SK-N-SH treated with all-trans-retinoic acid at 6 μM for 48 hours (cell line): ENCODE data around the gene C19orf33.
A peak's percentile ranks its signal among the peaks of the same experiment; 100 is the strongest.

ENCODE experiments used
- ATAC-seq: fragments of 200-7000 bp; cut with Tn5 transposase; 3 replicates; pipeline ENCODE4 v1.9.1; 2020; ENCODE audit warnings: mild to moderate bottlenecking, moderate library complexity
- ARNTL ChIP-seq: fragments of 450-650 bp; formaldehyde crosslinking; IDR thresholded peaks from 2 replicates; pipeline ENCODE4 v1.5.0; 2020; ENCODE audit warnings: low read depth, mild to moderate bottlenecking, moderate library complexity, borderline replicate concordance
- BACH2 ChIP-seq: fragments of 250-450 bp; sonication (Bioruptor Pico); IDR thresholded peaks from 2 replicates; pipeline ENCODE4 v1.9.0; 2021; ENCODE audit warnings: mild to moderate bottlenecking, borderline replicate concordance
- CSDC2 ChIP-seq: fragments of 250-450 bp; sonication (Bioruptor Pico); IDR thresholded peaks from 2 replicates; pipeline ENCODE4 v1.5.0; 2020; ENCODE audit warnings: mild to moderate bottlenecking, moderate library complexity
- ESRRG ChIP-seq: fragments of 250-450 bp; sonication (Bioruptor Pico); IDR thresholded peaks from 2 replicates; pipeline ENCODE4 v1.6.1; 2021; ENCODE audit warnings: mild to moderate bottlenecking
- GLIS3 ChIP-seq: fragments of 250-450 bp; sonication (Bioruptor Pico); IDR thresholded peaks from 2 replicates; pipeline ENCODE4 v1.5.0; 2020; ENCODE audit warnings: mild to moderate bottlenecking, moderate library complexity
- ISL1 ChIP-seq: fragments of 250-450 bp; sonication (Bioruptor Pico); IDR thresholded peaks from 2 replicates; pipeline ENCODE4 v2.1.2; 2022; ENCODE audit warnings: mild to moderate bottlenecking, moderate library complexity
- OSR1 ChIP-seq: fragments of 250-450 bp; sonication (Bioruptor Pico); IDR thresholded peaks from 2 replicates; pipeline ENCODE4 v1.8.0; 2022; ENCODE audit warnings: moderate library complexity, mild to moderate bottlenecking, inconsistent platforms
- PPARA ChIP-seq: fragments of 250-450 bp; sonication (Bioruptor Pico); IDR thresholded peaks from 2 replicates; pipeline ENCODE4 v1.5.0; 2020; ENCODE audit warnings: mild to moderate bottlenecking, borderline replicate concordance
- RARB ChIP-seq: fragments of 250-450 bp; sonication (Bioruptor Pico); IDR thresholded peaks from 2 replicates; pipeline ENCODE4 v1.8.0; 2021; ENCODE audit warnings: mild to moderate bottlenecking, moderate library complexity
- SNAI2 ChIP-seq: fragments of 250-450 bp; sonication (Bioruptor Pico); IDR thresholded peaks from 2 replicates; pipeline ENCODE4 v1.5.0; 2020; ENCODE audit warnings: mild to moderate bottlenecking, moderate library complexity
- TCF4 ChIP-seq: fragments of 250-450 bp; sonication (Bioruptor Pico); IDR thresholded peaks from 2 replicates; pipeline ENCODE4 v1.8.0; 2021; ENCODE audit warnings: mild to moderate bottlenecking, moderate library complexity, borderline replicate concordance
- TOX ChIP-seq: fragments of 250-450 bp; sonication (Bioruptor Pico); IDR thresholded peaks from 2 replicates; pipeline ENCODE4 v1.8.0; 2021; ENCODE audit warnings: mild to moderate bottlenecking, moderate library complexity, borderline replicate concordance
- ZC3H10 ChIP-seq: fragments of 250-450 bp; sonication (Bioruptor Pico); IDR thresholded peaks from 2 replicates; pipeline ENCODE4 v1.5.1; 2021; ENCODE audit warnings: mild to moderate bottlenecking, moderate library complexity
- ZFP30 ChIP-seq: fragments of 450-650 bp; formaldehyde crosslinking; IDR thresholded peaks from 2 replicates; pipeline ENCODE4 v1.5.0; 2022; ENCODE audit warnings: mild to moderate bottlenecking, moderate library complexity
- ZNF565 ChIP-seq: fragments of 450-650 bp; formaldehyde crosslinking; conservative IDR thresholded peaks from 2 replicates; pipeline ENCODE4 v1.5.0; 2020; ENCODE audit warnings: low read depth, mild to moderate bottlenecking, moderate library complexity
- ZNF70 ChIP-seq: fragments of 450-650 bp; formaldehyde crosslinking; IDR thresholded peaks from 2 replicates; pipeline ENCODE4 v1.5.0; 2020; ENCODE audit warnings: mild to moderate bottlenecking, moderate library complexity
- ZNF8 ChIP-seq: fragments of 450-650 bp; formaldehyde crosslinking; IDR thresholded peaks from 2 replicates; pipeline ENCODE4 v1.5.0; 2020; ENCODE audit warnings: mild to moderate bottlenecking, moderate library complexity
- TF ChIP-seq, protein P1 (sequence below): fragments of 250-450 bp; sonication (Bioruptor Pico); IDR thresholded peaks from 2 replicates; pipeline ENCODE4 v1.8.0; 2021; ENCODE audit warnings: low read depth, mild to moderate bottlenecking, moderate library complexity, borderline replicate concordance
- TF ChIP-seq, protein P2 (sequence below): fragments of 250-450 bp; sonication (Bioruptor Pico); IDR thresholded peaks from 2 replicates; pipeline ENCODE4 v1.5.1; 2020; ENCODE audit warnings: low read depth, mild to moderate bottlenecking, moderate library complexity
- TF ChIP-seq, protein P3 (sequence below): fragments of 250-450 bp; sonication (Bioruptor Pico); IDR thresholded peaks from 2 replicates; pipeline ENCODE4 v1.5.0; 2020; ENCODE audit warnings: mild to moderate bottlenecking, moderate library complexity
- TF ChIP-seq, protein P4 (sequence below): fragments of 250-450 bp; sonication (Bioruptor Pico); IDR thresholded peaks from 2 replicates; pipeline ENCODE4 v1.5.1; 2021; ENCODE audit warnings: mild to moderate bottlenecking, moderate library complexity

Gene C19orf33

DNA sequence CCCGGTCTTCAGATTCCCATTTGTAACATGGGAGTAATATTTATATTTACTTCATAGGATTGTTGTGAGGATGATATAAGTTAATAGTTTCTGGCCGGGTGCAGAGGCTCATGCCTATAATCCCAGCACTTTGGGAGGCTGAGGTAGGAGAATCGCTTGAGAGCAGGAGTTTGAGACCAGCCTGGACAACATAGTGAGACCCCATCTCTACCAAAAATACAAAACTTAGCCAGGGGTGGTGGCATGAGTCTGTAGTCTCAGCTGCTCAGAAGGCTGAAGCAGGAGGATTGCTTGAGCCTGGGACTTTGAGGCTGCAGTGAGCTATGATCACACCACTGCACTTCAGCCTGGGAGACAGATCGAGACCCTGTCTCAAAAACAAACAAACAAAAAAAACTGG lies 42.8 kb downstream of the C19orf33 start:
- ATAC-seq, result no peak
- TF ChIP-seq, protein P1, sequence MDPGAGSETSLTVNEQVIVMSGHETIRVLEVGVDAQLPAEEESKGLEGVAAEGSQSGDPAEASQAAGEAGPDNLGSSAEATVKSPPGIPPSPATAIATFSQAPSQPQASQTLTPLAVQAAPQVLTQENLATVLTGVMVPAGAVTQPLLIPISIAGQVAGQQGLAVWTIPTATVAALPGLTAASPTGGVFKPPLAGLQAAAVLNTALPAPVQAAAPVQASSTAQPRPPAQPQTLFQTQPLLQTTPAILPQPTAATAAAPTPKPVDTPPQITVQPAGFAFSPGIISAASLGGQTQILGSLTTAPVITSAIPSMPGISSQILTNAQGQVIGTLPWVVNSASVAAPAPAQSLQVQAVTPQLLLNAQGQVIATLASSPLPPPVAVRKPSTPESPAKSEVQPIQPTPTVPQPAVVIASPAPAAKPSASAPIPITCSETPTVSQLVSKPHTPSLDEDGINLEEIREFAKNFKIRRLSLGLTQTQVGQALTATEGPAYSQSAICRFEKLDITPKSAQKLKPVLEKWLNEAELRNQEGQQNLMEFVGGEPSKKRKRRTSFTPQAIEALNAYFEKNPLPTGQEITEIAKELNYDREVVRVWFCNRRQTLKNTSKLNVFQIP (CRISPR knock-in tag), result no peak
- TF ChIP-seq GLIS3 (no peak), ESRRG (no peak), ARNTL (CRISPR knock-in tag) (no peak), TCF4 (CRISPR knock-in tag) (no peak), ZNF565 (no peak), CSDC2 (CRISPR knock-in tag) (no peak), ZNF70 (CRISPR knock-in tag) (no peak), PPARA (no peak)
- TF ChIP-seq, protein P2, sequence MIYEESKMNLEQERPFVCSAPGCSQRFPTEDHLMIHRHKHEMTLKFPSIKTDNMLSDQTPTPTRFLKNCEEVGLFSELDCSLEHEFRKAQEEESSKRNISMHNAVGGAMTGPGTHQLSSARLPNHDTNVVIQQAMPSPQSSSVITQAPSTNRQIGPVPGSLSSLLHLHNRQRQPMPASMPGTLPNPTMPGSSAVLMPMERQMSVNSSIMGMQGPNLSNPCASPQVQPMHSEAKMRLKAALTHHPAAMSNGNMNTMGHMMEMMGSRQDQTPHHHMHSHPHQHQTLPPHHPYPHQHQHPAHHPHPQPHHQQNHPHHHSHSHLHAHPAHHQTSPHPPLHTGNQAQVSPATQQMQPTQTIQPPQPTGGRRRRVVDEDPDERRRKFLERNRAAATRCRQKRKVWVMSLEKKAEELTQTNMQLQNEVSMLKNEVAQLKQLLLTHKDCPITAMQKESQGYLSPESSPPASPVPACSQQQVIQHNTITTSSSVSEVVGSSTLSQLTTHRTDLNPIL (CRISPR knock-in tag), result no peak

DNA sequence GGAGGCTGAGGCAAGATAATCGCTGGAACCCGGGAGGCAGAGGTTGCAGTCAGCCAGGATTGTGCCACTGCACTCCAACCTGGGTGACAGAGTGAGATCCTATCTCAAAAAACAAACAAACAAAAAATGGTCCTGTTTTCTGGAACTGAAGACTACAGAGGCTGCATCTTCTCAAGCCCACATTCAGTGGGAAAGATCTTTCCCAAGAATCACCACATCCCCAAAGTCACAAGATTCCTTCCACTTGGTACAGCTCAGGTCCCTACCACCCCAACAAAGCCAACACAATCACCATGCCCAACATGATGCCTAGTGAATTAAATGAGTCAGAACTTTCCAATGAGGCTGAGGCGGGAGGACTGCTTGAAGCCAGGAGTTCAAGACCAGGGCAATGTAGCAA lies 46.8 kb downstream of the C19orf33 start:
- TF ChIP-seq, protein P2 (CRISPR knock-in tag), result no peak
- TF ChIP-seq ZNF565, result no peak
- TF ChIP-seq BACH2 (CRISPR knock-in tag), result no peak
- no peak for TF ChIP-seq CSDC2 (CRISPR knock-in tag)
- no peak for TF ChIP-seq SNAI2 (CRISPR knock-in tag)
- TF ChIP-seq ZC3H10 (CRISPR knock-in tag), result no peak
- TF ChIP-seq PPARA, result no peak
- no peak for TF ChIP-seq TOX (CRISPR knock-in tag)
- TF ChIP-seq, protein P3, sequence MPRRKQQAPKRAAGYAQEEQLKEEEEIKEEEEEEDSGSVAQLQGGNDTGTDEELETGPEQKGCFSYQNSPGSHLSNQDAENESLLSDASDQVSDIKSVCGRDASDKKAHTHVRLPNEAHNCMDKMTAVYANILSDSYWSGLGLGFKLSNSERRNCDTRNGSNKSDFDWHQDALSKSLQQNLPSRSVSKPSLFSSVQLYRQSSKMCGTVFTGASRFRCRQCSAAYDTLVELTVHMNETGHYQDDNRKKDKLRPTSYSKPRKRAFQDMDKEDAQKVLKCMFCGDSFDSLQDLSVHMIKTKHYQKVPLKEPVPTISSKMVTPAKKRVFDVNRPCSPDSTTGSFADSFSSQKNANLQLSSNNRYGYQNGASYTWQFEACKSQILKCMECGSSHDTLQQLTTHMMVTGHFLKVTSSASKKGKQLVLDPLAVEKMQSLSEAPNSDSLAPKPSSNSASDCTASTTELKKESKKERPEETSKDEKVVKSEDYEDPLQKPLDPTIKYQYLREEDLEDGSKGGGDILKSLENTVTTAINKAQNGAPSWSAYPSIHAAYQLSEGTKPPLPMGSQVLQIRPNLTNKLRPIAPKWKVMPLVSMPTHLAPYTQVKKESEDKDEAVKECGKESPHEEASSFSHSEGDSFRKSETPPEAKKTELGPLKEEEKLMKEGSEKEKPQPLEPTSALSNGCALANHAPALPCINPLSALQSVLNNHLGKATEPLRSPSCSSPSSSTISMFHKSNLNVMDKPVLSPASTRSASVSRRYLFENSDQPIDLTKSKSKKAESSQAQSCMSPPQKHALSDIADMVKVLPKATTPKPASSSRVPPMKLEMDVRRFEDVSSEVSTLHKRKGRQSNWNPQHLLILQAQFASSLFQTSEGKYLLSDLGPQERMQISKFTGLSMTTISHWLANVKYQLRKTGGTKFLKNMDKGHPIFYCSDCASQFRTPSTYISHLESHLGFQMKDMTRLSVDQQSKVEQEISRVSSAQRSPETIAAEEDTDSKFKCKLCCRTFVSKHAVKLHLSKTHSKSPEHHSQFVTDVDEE, result no peak
- no peak for TF ChIP-seq OSR1 (CRISPR knock-in tag)
- TF ChIP-seq ZNF70 (CRISPR knock-in tag), result no peak
- TF ChIP-seq ZFP30 (CRISPR knock-in tag), result no peak
- no peak for TF ChIP-seq ZNF8 (CRISPR knock-in tag)
- no peak for TF ChIP-seq ISL1 (CRISPR knock-in tag)
- TF ChIP-seq TCF4 (CRISPR knock-in tag), result no peak
- TF ChIP-seq, protein P4, sequence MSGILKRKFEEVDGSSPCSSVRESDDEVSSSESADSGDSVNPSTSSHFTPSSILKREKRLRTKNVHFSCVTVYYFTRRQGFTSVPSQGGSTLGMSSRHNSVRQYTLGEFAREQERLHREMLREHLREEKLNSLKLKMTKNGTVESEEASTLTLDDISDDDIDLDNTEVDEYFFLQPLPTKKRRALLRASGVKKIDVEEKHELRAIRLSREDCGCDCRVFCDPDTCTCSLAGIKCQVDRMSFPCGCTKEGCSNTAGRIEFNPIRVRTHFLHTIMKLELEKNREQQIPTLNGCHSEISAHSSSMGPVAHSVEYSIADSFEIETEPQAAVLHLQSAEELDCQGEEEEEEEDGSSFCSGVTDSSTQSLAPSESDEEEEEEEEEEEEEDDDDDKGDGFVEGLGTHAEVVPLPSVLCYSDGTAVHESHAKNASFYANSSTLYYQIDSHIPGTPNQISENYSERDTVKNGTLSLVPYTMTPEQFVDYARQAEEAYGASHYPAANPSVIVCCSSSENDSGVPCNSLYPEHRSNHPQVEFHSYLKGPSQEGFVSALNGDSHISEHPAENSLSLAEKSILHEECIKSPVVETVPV (CRISPR knock-in tag), result no peak
- TF ChIP-seq, all 23 proteins: peak for 0
- no peak for ATAC-seq

DNA sequence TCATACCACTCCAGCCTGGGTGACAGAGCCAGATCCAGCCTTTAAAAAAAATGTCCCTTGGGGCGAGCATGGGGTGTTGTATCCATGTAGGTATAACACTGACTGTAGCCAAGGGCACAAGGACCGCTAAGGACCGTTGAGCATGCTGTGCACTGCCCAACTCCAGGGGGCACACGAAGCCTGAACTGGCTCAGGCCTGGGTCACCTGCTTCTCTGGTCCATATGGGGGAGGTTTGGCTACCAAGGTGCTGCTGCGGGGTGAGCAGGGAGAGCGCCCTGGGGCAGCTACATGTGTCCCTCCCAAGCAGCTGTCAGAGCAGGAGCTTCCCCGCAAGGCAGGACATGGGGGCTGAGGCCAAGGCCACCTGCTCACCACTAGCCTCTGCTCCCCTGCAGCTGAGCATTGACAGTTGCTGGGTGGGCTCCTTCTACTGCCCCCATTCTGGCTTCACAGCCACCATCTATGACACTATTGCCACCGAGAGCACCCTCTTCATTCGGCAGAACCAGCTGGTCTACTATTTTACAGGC lies 47.9 kb downstream of the C19orf33 start:
- peak; percentile 33 for ATAC-seq
- TF ChIP-seq ZNF8 (CRISPR knock-in tag) (no peak), ZNF565 (no peak), GLIS3 (no peak), TOX (CRISPR knock-in tag) (no peak), RARB (CRISPR knock-in tag) (no peak), CSDC2 (CRISPR knock-in tag) (no peak), ZFP30 (CRISPR knock-in tag) (no peak), ISL1 (CRISPR knock-in tag) (no peak), OSR1 (CRISPR knock-in tag) (no peak), ZC3H10 (CRISPR knock-in tag) (no peak), ZNF70 (CRISPR knock-in tag) (no peak), PPARA (no peak), BACH2 (CRISPR knock-in tag) (no peak)
- TF ChIP-seq, protein P3, result no peak
- TF ChIP-seq, protein P2 (CRISPR knock-in tag), result no peak
- TF ChIP-seq, protein P1 (CRISPR knock-in tag), result no peak
- TF ChIP-seq, all 23 proteins: peak for 0
